Stimulated activated CD8-positive, alpha-beta memory T cell treated with anti-CD3 and anti-CD28 coated beads, Interleukin-12 subunit alpha, Interleukin-12 subunit beta, amount 100 ng/mL, for 4 hours (primary cell): ENCODE measurements around the gene OPA1.
"Not testable (repeated sequence)": the region's sequence is repeated elsewhere in the genome, so short reads cannot be mapped to it uniquely, and the experiment has no call there.

Source experiments
- DNase-seq: peaks from one replicate; pipeline ENCODE4 v3.0.0-alpha.2; 2020; ENCODE audit warnings: low read depth

The OPA1 gene

GRCh38 chr3:193589616-193590015 is 3.4 kb upstream of the OPA1 start:
- no peak for DNase-seq

DNA sequence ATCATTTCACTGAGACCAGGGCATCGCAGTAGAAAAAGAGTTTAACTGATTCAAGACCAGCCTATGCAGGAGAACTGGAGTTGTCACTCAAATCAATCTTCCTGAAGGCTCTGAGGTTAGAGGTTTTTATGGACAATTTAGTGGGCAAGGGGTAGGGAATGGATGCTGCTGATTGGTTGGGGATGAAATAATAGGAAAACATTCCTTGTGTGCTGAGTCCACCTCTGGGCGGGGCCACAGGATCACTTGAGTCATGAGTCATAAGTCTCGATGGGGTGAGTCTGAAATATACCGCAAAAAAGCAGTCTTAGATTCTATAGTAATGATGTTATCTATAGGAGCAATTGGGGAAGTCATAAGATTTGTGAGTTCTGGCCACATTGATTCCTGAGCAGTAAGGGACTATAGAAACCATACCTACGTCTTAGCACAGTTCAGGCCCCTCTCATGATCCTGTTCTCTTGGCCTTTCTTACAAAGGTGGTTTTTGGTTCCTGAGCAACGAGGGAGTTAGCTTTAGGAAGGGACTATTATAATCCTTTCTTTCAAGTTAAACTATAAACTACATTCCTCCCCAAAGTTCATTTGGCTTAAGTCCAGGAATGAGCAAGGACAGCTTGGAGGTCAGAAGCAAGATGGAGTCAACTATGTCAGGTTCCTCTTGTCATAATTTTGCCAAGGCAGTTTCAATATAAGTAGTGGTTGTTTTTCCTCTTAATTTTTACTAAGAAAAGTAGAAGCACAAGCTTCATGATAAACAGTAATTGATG is 2.7 kb upstream of the OPA1 start:
- no peak for DNase-seq

DNA sequence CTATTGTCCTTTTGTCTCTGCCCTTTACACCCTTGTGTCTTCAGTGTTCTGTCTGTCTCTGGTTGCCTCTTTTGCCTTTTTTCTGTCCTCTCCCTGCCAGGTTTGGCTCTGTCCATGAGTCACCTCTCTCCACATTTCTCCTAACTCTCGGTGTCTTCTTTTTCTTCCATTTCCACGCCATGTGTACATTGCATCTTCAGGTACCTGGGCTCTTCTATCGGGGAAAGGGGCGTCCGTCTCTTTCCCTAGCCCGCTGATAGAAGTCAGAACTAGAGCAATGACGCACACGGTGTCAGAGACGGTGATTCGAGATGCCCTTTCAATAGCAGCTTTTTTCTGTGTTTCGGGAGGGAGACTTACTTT is 641 bp downstream of the OPA1 start:
- no peak for DNase-seq

GRCh38 chr3:193594946-193595689 is 2.1 kb downstream of the OPA1 start:
- DNase-seq = no peak

GRCh38 chr3:193595939-193596487 is 3.0 kb downstream of the OPA1 start:
- no peak for DNase-seq

DNA sequence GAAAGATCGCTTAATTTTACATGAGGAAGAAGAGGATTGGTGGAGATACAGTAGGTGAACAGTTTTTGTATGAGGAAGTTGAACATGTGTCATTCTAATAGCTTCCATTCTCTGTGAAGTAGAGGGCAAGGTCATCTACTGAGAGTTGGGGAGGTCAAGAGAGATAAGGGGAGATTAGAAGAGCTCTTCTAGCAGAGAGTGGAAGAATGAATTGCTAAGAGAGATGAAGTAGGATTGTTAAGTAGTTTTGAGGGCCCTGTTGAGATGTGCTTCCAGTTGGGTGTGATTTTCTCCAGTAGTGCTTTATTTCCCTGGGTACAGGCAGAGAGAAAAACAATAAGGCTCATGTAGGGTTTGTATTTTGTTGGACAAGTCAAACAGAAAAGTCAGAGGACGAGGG is 5.2 kb downstream of the OPA1 start:
- no peak for DNase-seq

DNA sequence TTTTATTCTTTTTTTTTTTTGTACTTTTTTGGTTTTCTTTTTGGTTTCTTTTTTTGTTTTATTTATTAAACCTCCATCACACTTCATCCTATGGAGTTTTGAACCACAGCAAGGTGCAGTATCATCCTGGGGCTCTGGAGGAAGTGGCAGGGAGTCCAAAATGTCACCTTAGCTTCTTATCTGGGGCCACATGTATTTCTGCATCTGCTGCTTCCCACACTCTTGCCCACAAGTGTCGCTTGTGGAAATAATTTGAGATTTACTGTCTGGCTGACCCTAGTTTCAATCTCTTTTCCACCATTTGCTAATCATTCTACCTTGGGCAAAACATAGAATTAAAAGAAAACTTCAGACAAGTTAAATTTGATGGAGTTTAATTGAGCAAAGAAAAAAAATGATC is 6.4 kb downstream of the OPA1 start:
- no peak for DNase-seq

DNA sequence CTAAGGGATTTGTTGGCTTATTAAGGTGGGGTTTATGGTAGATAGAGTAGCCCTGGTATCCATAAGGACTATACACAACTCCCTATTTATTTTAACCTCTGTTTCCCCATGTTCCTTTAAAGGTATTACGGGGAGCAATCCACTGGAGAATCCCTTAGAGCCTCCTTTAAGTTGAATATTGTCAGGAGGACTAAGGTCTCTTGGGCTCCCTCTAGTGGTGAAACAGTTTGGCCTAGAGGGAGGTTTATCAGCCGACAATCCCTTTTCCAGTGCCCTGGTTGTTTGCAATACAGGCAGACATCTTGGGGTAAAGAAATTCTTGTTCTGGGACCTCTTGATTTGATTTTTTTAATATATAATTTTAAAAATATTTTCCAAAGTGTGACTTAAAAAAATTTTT is 12.9 kb downstream of the OPA1 start:
- no peak for DNase-seq

GRCh38 chr3:193606892-193607291 is 13.9 kb downstream of the OPA1 start:
- DNase-seq = not testable (repeated sequence)

- DNase-seq = not testable (repeated sequence)
Observed at GRCh38 chr3:193610516-193610915, 17.5 kb downstream of the OPA1 start.

DNA sequence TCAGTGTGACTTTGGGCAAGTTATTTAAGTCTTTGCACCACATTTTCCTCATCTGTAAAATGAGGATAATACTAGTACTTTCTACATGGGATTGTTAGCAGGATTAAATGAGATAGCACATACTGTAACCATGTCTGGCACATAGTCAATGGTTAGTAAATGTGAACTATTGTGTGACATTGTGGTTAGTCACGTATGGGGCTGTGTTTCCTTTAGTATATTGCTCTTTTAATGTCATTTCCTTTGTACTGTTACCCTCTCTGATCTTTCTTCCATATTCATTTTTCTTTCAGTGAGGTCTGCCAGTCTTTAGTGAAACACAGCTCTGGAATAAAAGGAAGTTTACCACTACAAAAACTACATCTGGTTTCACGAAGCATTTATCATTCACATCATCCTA is 21.4 kb downstream of the OPA1 start:
- DNase-seq = no peak

- DNase-seq = no peak
Observed at GRCh38 chr3:193617628-193618027, 24.6 kb downstream of the OPA1 start.

- DNase-seq = no peak
Observed at GRCh38 chr3:193620057-193620456, 27.0 kb downstream of the OPA1 start.

GRCh38 chr3:193620650-193621049 is 27.6 kb downstream of the OPA1 start:
- DNase-seq = no peak

DNA sequence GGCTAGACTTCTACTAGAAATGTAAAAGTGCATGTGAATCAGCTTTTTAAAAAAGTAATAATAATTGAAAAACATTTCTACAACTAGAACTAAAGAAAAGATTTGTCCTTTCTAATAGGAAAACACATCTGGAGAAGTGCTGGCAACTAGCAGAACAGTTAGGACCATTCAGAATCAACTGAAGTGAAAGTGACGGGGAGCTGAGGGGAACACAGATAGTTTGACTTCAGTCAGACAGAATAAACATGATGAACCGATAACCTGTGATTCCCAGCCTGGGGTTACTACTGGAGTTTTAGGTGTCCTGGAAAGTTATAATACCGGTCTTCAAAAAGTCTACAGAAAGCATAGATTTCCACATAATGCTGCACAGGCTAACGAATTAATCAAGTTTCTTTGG is 28.1 kb downstream of the OPA1 start:
- no peak for DNase-seq

GRCh38 chr3:193630005-193630404 is 37.0 kb downstream of the OPA1 start:
- no peak for DNase-seq

- no peak for DNase-seq
Observed at GRCh38 chr3:193637831-193638230, 44.8 kb downstream of the OPA1 start.

DNA sequence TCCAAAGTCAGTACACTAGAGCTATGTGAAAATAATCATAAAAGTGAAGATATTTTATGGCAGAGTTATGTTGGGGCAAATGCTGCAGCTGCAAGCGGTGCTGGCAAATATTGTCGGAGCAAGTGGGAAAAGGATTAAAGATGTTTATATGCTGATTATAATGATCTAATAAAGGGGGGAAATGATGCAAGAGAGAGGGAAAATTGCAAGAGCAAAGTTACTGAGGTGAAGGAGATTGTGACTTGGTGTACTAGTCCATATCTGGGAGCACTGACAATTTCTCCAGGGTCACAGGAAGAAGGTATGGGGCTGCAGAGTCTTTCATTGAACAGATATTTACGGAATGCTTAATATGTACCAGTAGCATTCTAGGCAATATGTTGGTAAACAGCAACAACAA is 45.8 kb downstream of the OPA1 start:
- no peak for DNase-seq

- DNase-seq = no peak
Observed at GRCh38 chr3:193640165-193640715, 47.2 kb downstream of the OPA1 start.

DNA sequence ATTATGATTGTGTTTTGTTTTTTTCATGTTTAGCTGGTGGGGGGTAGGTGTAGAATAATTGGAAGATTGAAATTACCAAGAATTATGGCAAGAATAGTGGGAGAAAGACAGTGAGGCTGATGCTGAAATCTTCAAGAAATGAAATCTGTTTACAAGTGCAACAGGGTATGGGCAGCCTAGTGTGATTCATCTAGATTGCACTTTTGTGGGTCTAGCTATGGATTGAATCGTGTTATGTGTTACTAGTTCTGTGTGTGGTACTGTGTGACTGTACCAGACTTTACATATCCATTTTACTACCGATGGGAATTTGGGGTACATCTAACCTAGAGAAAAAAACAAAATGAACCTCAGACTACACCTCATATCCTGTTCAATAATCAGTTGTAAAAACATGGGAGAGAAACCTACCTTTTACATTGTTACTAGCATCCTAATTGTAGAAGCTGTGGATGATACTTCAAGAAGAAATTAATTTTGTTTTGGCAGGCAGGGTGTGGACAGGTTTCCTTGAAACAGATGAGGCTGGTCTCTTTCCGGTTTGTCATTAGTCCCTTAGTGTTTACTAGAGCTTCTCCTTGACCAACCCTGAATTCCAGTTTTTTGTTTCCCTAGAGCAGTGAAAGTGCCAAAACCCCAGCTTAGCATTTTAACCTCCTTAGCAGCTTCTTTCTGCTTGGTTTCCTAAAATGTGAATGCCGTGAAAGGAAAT is 47.9 kb downstream of the OPA1 start:
- DNase-seq = no peak

GRCh38 chr3:193641440-193641775 is 48.4 kb downstream of the OPA1 start:
- no peak for DNase-seq

GRCh38 chr3:193645806-193646205 is 52.8 kb downstream of the OPA1 start:
- no peak for DNase-seq
